Choroid plexus epithelial cell (primary cell): ENCODE results near the gene HIVEP3.

Source experiments
- DNase-seq: peaks from one replicate; pipeline ENCODE4 v3.0.0-alpha.2; 2010; ENCODE audit warnings: low read depth
- H3K4me3 ChIP-seq: 2 replicates; pipeline ENCODE4 v1.5.1; 2011; ENCODE audit warnings: low read depth, mild to moderate bottlenecking, control low read depth, low read length, moderate library complexity
- TF ChIP-seq, protein P1 (sequence below): conservative IDR thresholded peaks from 2 replicates; pipeline ENCODE4 v1.5.1; 2011; ENCODE audit warnings: low read depth, mild to moderate bottlenecking, control low read depth, inconsistent platforms, low read length, moderate library complexity

HIVEP3 gene

DNA sequence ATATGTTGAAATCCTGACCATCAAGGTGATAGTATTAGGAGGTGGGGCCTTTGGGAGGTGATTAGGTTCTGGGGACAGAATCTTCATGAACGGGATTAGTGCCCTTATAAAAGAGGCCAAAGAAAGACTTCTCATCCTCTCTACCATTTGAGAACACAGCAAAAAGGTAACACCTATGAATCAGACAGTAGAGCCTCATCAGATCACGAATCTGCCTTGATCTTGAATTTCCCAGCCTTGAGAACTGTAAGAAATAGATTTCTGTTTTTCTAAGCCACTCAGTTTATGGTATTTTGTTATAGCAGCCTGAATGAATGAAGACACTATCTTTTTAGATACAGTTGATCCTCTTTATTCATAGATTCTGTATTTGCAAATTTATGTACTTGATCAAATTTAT, 227.3 kb downstream of the HIVEP3 start:
- H3K4me3 ChIP-seq, result no peak overlapping the region
- no peak for DNase-seq
- TF ChIP-seq, protein P1, sequence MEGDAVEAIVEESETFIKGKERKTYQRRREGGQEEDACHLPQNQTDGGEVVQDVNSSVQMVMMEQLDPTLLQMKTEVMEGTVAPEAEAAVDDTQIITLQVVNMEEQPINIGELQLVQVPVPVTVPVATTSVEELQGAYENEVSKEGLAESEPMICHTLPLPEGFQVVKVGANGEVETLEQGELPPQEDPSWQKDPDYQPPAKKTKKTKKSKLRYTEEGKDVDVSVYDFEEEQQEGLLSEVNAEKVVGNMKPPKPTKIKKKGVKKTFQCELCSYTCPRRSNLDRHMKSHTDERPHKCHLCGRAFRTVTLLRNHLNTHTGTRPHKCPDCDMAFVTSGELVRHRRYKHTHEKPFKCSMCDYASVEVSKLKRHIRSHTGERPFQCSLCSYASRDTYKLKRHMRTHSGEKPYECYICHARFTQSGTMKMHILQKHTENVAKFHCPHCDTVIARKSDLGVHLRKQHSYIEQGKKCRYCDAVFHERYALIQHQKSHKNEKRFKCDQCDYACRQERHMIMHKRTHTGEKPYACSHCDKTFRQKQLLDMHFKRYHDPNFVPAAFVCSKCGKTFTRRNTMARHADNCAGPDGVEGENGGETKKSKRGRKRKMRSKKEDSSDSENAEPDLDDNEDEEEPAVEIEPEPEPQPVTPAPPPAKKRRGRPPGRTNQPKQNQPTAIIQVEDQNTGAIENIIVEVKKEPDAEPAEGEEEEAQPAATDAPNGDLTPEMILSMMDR, result no peak

DNA sequence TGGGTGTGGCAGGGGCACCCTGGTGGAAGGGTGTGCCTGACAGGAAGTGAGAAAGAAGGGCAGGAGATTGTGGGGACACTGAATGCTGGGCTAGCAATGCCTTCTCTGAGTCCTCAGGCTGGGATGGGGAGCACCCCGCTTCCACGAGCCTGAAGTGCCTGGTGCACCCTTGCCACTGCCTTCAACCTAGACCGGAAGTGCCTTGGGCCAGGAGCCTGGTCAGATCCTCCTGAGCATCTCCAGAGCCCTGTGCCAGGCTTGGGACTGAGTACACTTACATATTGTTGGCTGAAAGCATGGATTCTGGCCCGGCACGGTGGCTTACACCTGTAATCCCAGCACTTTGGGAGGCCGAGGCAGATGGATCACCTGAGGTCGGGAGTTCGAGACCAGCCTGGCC, 228.4 kb downstream of the HIVEP3 start:
- H3K4me3 ChIP-seq, result no peak overlapping the region
- DNase-seq, result no peak
- TF ChIP-seq, protein P1, result no peak

DNA sequence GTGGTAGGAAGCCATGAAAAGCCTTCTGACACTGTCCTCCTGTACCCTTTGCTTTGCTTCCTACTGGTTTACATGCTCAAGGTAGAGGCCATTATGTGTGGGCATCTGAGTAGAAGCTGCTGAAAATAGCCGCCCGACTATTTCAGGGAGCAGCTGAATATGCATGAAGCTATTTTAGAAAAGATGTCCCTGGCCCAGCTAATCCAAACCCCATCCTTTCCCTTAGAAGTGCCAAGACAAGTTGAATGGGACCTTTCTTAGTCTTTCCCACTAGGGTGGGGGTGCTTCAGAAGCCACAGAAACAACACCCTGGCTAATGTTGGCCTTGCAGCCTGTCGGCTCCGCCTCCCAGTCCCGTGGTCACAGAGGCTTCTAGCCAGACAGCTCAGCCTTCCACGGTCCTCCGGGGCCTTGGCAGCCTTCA, 229.2 kb downstream of the HIVEP3 start:
- H3K4me3 ChIP-seq, result no peak overlapping the region
- TF ChIP-seq, protein P1, result no peak
- DNase-seq, result no peak

DNA sequence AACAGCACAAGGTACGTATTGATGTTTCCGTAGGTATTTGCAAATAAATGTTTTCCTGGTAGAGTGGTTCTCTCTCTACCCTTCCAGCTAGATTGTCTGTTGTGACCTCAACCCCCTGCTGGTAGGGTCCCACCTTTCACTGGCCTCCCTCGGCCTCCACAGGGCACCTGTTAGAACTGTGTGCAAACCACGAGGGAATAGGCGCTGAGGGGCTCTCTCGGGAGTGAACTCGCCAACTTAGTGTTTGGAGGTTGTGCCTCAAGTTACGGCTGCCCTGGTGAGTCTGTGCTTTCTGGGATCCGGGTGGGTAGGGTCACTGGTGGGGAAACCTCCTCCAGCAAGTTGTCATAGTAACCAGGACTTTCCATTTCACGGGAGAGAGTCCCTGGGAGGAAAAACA, 229.6 kb downstream of the HIVEP3 start:
- DNase-seq, result no peak
- TF ChIP-seq, protein P1, result no peak
- H3K4me3 ChIP-seq, result no peak overlapping the region

DNA sequence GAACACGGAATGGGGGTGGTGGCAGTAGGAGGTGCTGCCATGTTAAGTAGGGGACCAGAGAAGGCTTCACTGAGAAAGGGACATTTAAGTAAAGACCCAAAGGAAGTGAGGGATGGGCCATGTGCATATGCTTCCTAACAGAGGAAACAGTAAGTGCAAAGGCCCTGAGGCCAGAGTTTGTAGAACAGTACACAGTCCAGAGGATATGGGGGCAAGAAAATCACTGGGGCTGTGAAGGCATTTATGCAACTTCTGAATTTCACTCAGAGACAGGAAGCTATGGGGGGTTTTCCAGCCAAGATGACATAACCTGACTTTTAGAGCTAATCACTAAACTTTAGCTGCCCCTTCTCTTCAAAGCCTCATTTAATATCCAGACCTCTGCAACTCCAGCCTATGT, 231.7 kb downstream of the HIVEP3 start:
- TF ChIP-seq, protein P1, result no peak
- DNase-seq, result no peak

DNA sequence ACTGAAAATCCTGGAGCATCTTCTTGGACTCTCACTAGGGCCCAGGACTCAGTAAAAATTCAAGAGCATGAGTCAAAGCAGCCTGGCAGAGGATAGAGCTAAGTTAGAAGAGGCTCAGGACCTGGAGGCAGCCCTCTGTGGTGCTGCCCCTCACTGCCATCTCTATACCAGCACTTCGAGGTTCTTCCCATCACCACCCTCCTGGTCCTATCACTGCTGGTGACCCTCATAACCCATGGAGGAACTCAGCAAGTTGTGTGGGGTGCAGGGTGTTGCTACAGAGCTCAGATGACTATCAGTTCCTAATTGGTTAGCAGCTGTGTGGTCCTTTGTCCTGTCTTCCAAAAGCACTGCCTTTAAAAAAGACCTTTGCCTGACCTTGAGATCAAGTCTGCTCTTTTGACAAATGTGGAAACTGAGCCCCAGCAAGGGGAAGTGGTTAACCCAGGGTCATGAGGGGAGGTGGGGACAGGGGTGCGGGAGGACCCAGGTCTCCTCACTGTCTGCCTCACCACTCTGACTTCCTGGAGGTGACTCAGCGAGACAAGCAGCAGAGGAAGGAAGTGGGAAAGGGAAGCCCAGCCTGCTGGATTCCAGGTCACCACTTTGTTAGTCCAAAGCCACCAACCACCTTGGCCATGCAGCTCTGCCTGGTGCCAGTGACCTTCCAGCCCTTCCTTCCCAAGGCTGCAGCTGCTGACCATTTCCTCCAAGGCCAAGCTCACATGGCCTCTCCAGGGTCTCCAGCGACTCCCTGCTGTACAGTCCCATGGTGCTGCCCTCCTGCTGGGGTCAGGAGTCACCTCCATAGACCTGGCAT, 234.8 kb downstream of the HIVEP3 start:
- TF ChIP-seq, protein P1, result no peak
- no peak overlapping the region for H3K4me3 ChIP-seq
- no peak for DNase-seq

More for the DNA sequence above, 231.7 kb downstream of the HIVEP3 start:
- no peak overlapping the region for H3K4me3 ChIP-seq
